ENCODE results near the gene RAB3B. TPM values are rescaled to one million over a fixed set of nuclear protein-coding genes. Genes with fewer than 3 reads are reported as not detected.

RAB3B gene
- total and polyA plus RNA-seq, 9 of the 15 experiments (the other 6 are each of a cell fraction or from before 2014, with no cell fraction given) = 0.07 to 0.47 (median 0.27) TPM

DNA sequence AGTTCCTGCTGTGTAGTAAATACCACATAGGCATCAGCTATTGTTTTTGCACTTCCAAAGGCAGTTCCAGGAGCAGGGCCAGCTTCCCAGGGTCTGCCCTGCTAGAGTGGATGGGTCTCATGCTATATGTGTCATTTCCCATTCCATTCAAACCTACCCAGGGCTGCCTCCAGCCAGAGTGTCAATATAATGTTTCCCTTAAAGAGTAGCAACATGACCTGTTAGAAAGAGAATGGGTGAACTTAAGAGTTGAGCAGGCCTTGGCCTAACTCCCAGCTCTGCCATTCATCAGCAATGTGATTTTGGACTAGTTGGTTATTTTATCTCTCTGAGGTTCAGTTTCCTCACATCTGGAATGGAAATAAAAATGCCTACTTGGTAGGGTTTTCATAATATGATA lies 44.9 kb downstream of the RAB3B start (continued):
- TF ChIP-seq, protein P1, sequence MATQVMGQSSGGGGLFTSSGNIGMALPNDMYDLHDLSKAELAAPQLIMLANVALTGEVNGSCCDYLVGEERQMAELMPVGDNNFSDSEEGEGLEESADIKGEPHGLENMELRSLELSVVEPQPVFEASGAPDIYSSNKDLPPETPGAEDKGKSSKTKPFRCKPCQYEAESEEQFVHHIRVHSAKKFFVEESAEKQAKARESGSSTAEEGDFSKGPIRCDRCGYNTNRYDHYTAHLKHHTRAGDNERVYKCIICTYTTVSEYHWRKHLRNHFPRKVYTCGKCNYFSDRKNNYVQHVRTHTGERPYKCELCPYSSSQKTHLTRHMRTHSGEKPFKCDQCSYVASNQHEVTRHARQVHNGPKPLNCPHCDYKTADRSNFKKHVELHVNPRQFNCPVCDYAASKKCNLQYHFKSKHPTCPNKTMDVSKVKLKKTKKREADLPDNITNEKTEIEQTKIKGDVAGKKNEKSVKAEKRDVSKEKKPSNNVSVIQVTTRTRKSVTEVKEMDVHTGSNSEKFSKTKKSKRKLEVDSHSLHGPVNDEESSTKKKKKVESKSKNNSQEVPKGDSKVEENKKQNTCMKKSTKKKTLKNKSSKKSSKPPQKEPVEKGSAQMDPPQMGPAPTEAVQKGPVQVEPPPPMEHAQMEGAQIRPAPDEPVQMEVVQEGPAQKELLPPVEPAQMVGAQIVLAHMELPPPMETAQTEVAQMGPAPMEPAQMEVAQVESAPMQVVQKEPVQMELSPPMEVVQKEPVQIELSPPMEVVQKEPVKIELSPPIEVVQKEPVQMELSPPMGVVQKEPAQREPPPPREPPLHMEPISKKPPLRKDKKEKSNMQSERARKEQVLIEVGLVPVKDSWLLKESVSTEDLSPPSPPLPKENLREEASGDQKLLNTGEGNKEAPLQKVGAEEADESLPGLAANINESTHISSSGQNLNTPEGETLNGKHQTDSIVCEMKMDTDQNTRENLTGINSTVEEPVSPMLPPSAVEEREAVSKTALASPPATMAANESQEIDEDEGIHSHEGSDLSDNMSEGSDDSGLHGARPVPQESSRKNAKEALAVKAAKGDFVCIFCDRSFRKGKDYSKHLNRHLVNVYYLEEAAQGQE (IDR thresholded peaks at IDR 0.05; ENCODE audit: borderline replicate concordance) = no peak
- TF ChIP-seq, protein P1 (CRISPR knock-in tag; IDR thresholded peaks at IDR 0.05; ENCODE audit: low read depth) = no peak
- TF ChIP-seq SMARCB1 (IDR thresholded peaks at IDR 0.05; ENCODE audit: insufficient read length, low read depth) (no peak), IFI16 (CRISPR knock-in tag; IDR thresholded peaks at IDR 0.05) (no peak), TCFL5 (CRISPR knock-in tag; conservative IDR thresholded peaks at IDR 0.05) (no peak), HNRNPLL (IDR thresholded peaks at IDR 0.05; ENCODE audit: low read depth, low read length, poor library complexity, severe bottlenecking) (no peak), HOXB6 (CRISPR knock-in tag; IDR thresholded peaks at IDR 0.05; ENCODE audit: borderline replicate concordance) (no peak), KHSRP (IDR thresholded peaks at IDR 0.05) (no peak)
- TF ChIP-seq, protein P2, sequence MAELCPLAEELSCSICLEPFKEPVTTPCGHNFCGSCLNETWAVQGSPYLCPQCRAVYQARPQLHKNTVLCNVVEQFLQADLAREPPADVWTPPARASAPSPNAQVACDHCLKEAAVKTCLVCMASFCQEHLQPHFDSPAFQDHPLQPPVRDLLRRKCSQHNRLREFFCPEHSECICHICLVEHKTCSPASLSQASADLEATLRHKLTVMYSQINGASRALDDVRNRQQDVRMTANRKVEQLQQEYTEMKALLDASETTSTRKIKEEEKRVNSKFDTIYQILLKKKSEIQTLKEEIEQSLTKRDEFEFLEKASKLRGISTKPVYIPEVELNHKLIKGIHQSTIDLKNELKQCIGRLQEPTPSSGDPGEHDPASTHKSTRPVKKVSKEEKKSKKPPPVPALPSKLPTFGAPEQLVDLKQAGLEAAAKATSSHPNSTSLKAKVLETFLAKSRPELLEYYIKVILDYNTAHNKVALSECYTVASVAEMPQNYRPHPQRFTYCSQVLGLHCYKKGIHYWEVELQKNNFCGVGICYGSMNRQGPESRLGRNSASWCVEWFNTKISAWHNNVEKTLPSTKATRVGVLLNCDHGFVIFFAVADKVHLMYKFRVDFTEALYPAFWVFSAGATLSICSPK (IDR thresholded peaks at IDR 0.05; ENCODE audit: borderline replicate concordance) = no peak
